Type B pancreatic cell (in vitro differentiated cells): ENCODE measurements around the gene MACF1. TPM values are rescaled to one million over a fixed set of nuclear protein-coding genes. Genes with fewer than 3 reads are reported as not detected.
A peak's percentile ranks its signal among the peaks of the same experiment; 100 is the strongest.

Experiments
- DNase-seq: peaks from one replicate; pipeline ENCODE4 v3.0.0; 2021; ENCODE audit warnings: mixed read lengths; ENCODE audit not compliant: unreplicated experiment; ENCODE audit errors: extremely low spot score
- H3K27ac Mint-ChIP-seq: 2 replicates; pipeline ENCODE4 v1.8.0; 2021; ENCODE audit warnings: mild to moderate bottlenecking, mixed read lengths
- H3K27me3 Mint-ChIP-seq: 2 replicates; pipeline ENCODE4 v1.8.0; 2021; ENCODE audit warnings: mixed read lengths
- H3K36me3 Mint-ChIP-seq: 2 replicates; pipeline ENCODE4 v1.8.0; 2021; ENCODE audit warnings: mixed read lengths
- H3K4me1 Mint-ChIP-seq: one replicate; pipeline ENCODE4 v1.8.0; 2021; ENCODE audit warnings: mixed read lengths; ENCODE audit not compliant: unreplicated experiment
- H3K4me3 Mint-ChIP-seq: 2 replicates; pipeline ENCODE4 v1.8.0; 2021; ENCODE audit warnings: mild to moderate bottlenecking, mixed read lengths
- H3K9me3 Mint-ChIP-seq: 2 replicates; pipeline ENCODE4 v1.8.0; 2021; ENCODE audit warnings: mixed read lengths
- total RNA-seq: library from RNA; stranded (reverse); gene quantifications from 2 replicates; pipeline ENCODE4 v1.2.1, GENCODE V29; 2021; ENCODE audit warnings: low replicate concordance
- TF ChIP-seq, protein P1 (sequence below): fragments of 200-600 bp; sonication (generic); conservative IDR thresholded peaks from 2 replicates; pipeline ENCODE4 v1.5.0; 2021; ENCODE audit warnings: antibody characterized with exemption, mild to moderate bottlenecking

The MACF1 gene
- total RNA-seq, 1 donor from 2014 or later, result 201 TPM

DNA sequence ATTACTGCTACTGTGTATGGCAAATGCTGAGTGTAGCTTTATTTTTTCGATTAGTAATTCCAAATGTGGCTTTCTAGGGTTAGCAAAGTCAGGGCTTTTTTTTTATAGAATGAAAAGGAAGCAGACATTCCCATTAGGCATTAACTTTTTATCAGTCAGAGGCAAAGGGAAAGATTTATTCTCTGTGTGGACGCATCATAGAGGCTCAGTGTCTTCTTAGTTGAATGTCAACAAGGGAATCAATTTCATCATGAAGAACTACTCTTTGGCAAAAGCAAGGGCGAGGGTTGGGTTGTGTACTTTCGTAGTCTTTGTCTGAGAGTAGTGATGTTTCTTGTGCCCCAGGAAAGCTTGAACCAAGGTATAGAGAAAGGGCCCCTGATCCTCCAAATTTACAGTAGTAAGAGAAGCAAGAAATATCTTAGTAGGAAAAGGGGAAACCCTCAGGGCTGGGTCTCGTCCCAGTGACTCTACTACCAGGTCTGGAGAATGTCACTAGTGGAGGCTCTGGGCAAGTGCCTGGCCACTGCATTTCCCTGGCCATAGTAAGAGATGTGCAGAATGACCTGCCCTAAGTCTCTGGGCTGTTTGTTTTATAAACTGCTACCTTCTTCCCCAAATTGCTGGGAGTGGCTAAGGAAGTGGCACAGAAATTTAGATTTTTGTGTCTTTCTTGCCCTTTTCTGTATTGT lies 30.0 kb upstream of the MACF1 start:
- TF ChIP-seq, protein P1, sequence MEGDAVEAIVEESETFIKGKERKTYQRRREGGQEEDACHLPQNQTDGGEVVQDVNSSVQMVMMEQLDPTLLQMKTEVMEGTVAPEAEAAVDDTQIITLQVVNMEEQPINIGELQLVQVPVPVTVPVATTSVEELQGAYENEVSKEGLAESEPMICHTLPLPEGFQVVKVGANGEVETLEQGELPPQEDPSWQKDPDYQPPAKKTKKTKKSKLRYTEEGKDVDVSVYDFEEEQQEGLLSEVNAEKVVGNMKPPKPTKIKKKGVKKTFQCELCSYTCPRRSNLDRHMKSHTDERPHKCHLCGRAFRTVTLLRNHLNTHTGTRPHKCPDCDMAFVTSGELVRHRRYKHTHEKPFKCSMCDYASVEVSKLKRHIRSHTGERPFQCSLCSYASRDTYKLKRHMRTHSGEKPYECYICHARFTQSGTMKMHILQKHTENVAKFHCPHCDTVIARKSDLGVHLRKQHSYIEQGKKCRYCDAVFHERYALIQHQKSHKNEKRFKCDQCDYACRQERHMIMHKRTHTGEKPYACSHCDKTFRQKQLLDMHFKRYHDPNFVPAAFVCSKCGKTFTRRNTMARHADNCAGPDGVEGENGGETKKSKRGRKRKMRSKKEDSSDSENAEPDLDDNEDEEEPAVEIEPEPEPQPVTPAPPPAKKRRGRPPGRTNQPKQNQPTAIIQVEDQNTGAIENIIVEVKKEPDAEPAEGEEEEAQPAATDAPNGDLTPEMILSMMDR, result no peak
- H3K27me3 Mint-ChIP-seq, result no peaks in the 10 kb centered on the region
- no peak for DNase-seq
- no peaks in the 10 kb centered on the region for H3K9me3 Mint-ChIP-seq
- no peak overlapping the region for H3K4me3 Mint-ChIP-seq
- H3K36me3 Mint-ChIP-seq, result no peaks in the 10 kb centered on the region
- H3K4me1 Mint-ChIP-seq, result peaks cover 64% of the 10 kb centered on the region
- peak overlapping the region; percentile 69 for H3K27ac Mint-ChIP-seq

- no peaks in the 10 kb centered on the region for H3K27me3 Mint-ChIP-seq
- TF ChIP-seq, protein P1, result no peak
- no peak overlapping the region for H3K4me3 Mint-ChIP-seq
- no peaks in the 10 kb centered on the region for H3K36me3 Mint-ChIP-seq
- no peaks in the 10 kb centered on the region for H3K9me3 Mint-ChIP-seq
- no peak overlapping the region for H3K27ac Mint-ChIP-seq
- no peak for DNase-seq
- peaks cover 45% of the 10 kb centered on the region for H3K4me1 Mint-ChIP-seq
Observed at GRCh38 chr1:39177706-39178105, 26.8 kb upstream of the MACF1 start.

- Mint-ChIP-seq H3K4me1 (peaks cover 47% of the 10 kb centered on the region), H3K4me3 (peak overlapping the region; percentile 43)
Observed at GRCh38 chr1:39178541-39179431, 25.7 kb upstream of the MACF1 start.

GRCh38 chr1:39181311-39181710 lies 23.2 kb upstream of the MACF1 start:
- Mint-ChIP-seq H3K36me3 (peaks cover 12% of the 10 kb centered on the region), H3K4me3 (no peak overlapping the region), H3K9me3 (no peaks in the 10 kb centered on the region), H3K27ac (no peak overlapping the region), H3K27me3 (no peaks in the 10 kb centered on the region), H3K4me1 (peaks cover 45% of the 10 kb centered on the region)
- DNase-seq, result no peak
- TF ChIP-seq, protein P1, result no peak

More at GRCh38 chr1:39178541-39179431, 25.7 kb upstream of the MACF1 start:
- TF ChIP-seq, protein P1, result no peak
- H3K9me3 Mint-ChIP-seq, result no peaks in the 10 kb centered on the region
- H3K27ac Mint-ChIP-seq, result peak overlapping the region; percentile 80
- H3K27me3 Mint-ChIP-seq, result no peaks in the 10 kb centered on the region
- no peak for DNase-seq
- peaks cover 7% of the 10 kb centered on the region for H3K36me3 Mint-ChIP-seq

DNA sequence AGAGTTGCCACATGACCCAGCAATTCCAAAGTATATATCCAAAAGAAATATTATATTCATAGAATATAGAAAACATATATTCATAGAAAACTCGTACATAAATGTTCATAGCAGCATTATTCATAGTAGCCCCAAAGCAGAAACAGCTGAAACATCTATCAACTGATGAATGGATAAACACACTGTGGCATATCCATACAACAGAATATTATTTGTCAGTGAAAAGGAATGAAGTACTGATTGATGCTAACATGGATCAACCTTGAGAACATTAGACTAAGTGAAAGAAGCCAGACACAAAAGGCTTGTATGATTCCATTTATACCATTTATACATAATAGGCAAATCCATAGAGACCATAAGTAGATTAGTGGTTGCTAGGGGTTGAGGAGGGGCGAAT lies 21.7 kb upstream of the MACF1 start:
- peaks cover 12% of the 10 kb centered on the region for H3K36me3 Mint-ChIP-seq
- no peak overlapping the region for H3K4me3 Mint-ChIP-seq
- no peaks in the 10 kb centered on the region for H3K27me3 Mint-ChIP-seq
- peak overlapping the region; percentile 80 for H3K27ac Mint-ChIP-seq
- H3K9me3 Mint-ChIP-seq, result no peaks in the 10 kb centered on the region
- peaks cover 38% of the 10 kb centered on the region for H3K4me1 Mint-ChIP-seq
- TF ChIP-seq, protein P1, result no peak
- no peak for DNase-seq
